H9 (cell line): ENCODE measurements around the gene CAMTA1. TPM values are rescaled to one million over a fixed set of nuclear protein-coding genes. Genes with fewer than 3 reads are reported as not detected.

ENCODE experiments used
- DNase-seq: peaks from one replicate; pipeline ENCODE4 v3.0.0-alpha.2; 2017
- H2AFZ ChIP-seq: one replicate; pipeline ENCODE4 v1.6.1; 2013; ENCODE audit warnings: mild to moderate bottlenecking, low read length, control low read depth, moderate library complexity
- H2AK5ac ChIP-seq: 2 replicates; pipeline ENCODE4 v1.6.1; 2013; ENCODE audit warnings: low read length, control low read depth, mixed read lengths; ENCODE audit not compliant: insufficient read length
- H2BK120ac ChIP-seq: one replicate; pipeline ENCODE4 v1.6.1; 2013; ENCODE audit warnings: low read depth, mild to moderate bottlenecking, low read length, control low read depth, inconsistent platforms; ENCODE audit not compliant: poor library complexity, severe bottlenecking
- H2BK12ac ChIP-seq: 2 replicates; pipeline ENCODE4 v1.6.1; 2013; ENCODE audit warnings: low read length, control low read depth, mixed read lengths, low read depth; ENCODE audit not compliant: insufficient read length
- H2BK15ac ChIP-seq: 2 replicates; pipeline ENCODE4 v1.6.1; 2013; ENCODE audit warnings: low read depth, low read length, control low read depth
- H2BK20ac ChIP-seq: one replicate; pipeline ENCODE4 v1.6.1; 2013; ENCODE audit warnings: low read depth, mild to moderate bottlenecking, low read length, control low read depth, inconsistent platforms; ENCODE audit not compliant: poor library complexity, severe bottlenecking
- H2BK5ac ChIP-seq: 2 replicates; pipeline ENCODE4 v1.6.1; 2013; ENCODE audit warnings: low read length, control low read depth, mixed read lengths; ENCODE audit not compliant: insufficient read length
- H3K14ac ChIP-seq: 2 replicates; pipeline ENCODE4 v1.6.1; 2013; ENCODE audit warnings: low read length, control low read depth; ENCODE audit not compliant: insufficient read depth
- H3K18ac ChIP-seq: 2 replicates; pipeline ENCODE4 v1.6.1; 2013; ENCODE audit warnings: low read depth, mild to moderate bottlenecking, mixed read lengths, low read length, control low read depth; ENCODE audit not compliant: insufficient read length
- H3K23ac ChIP-seq: 2 replicates; pipeline ENCODE4 v1.6.1; 2013; ENCODE audit warnings: low read length, control low read depth, mixed read lengths, low read depth; ENCODE audit not compliant: insufficient read length
- H3K23me2 ChIP-seq: 2 replicates; pipeline ENCODE4 v1.6.1; 2013; ENCODE audit warnings: low read depth, mild to moderate bottlenecking, mixed read lengths, low read length, control low read depth; ENCODE audit not compliant: insufficient read length, poor library complexity, severe bottlenecking
- H3K27ac ChIP-seq: 2 replicates; pipeline ENCODE4 v1.5.1; 2013; ENCODE audit warnings: low read length, control low read depth, mixed read lengths, low read depth; ENCODE audit not compliant: insufficient read length
- H3K27me3 ChIP-seq: 2 replicates; pipeline ENCODE4 v1.6.1; 2013; ENCODE audit warnings: low read length, control low read depth, inconsistent platforms; ENCODE audit not compliant: insufficient read depth
- H3K4ac ChIP-seq: 2 replicates; pipeline ENCODE4 v1.6.1; 2013; ENCODE audit warnings: low read depth, mild to moderate bottlenecking, control low read depth, inconsistent platforms, low read length, moderate library complexity
- H3K4me1 ChIP-seq: 2 replicates; pipeline ENCODE4 v1.6.1; 2013; ENCODE audit warnings: low read length, control low read depth, inconsistent platforms; ENCODE audit not compliant: insufficient read depth
- H3K4me2 ChIP-seq: 2 replicates; pipeline ENCODE4 v1.6.1; 2013; ENCODE audit warnings: low read length, control low read depth, mixed read lengths; ENCODE audit not compliant: insufficient read length, insufficient read depth
- H3K56ac ChIP-seq: 2 replicates; pipeline ENCODE4 v1.6.1; 2013; ENCODE audit warnings: low read depth, mild to moderate bottlenecking, mixed read lengths, low read length, control low read depth; ENCODE audit not compliant: insufficient read length
- H3K79me1 ChIP-seq: 2 replicates; pipeline ENCODE4 v1.6.1; 2013; ENCODE audit warnings: low read depth, mild to moderate bottlenecking, moderate library complexity, low read length, control low read depth, inconsistent platforms; ENCODE audit not compliant: insufficient read depth, poor library complexity, severe bottlenecking
- H3K79me2 ChIP-seq: 2 replicates; pipeline ENCODE4 v1.6.1; 2013; ENCODE audit warnings: low read length, control low read depth, inconsistent platforms; ENCODE audit not compliant: insufficient read depth
- H3K9ac ChIP-seq: 2 replicates; pipeline ENCODE4 v1.6.1; 2013; ENCODE audit warnings: low read length, control low read depth, mixed read lengths; ENCODE audit not compliant: insufficient read length; ENCODE audit errors: extremely low read depth
- H3K9me3 ChIP-seq: one replicate; pipeline ENCODE4 v1.6.1; 2013; ENCODE audit warnings: low read depth, low read length, inconsistent platforms; ENCODE audit not compliant: control insufficient read depth
- H3T11ph ChIP-seq: one replicate; pipeline ENCODE4 v1.6.1; 2013; ENCODE audit warnings: mild to moderate bottlenecking, low read length, control low read depth, inconsistent platforms
- H4K20me1 ChIP-seq: one replicate; pipeline ENCODE4 v1.6.1; 2013; ENCODE audit not compliant: control insufficient read depth, insufficient read length, insufficient read depth
- H4K5ac ChIP-seq: 2 replicates; pipeline ENCODE4 v1.6.1; 2013; ENCODE audit warnings: low read depth, mild to moderate bottlenecking, mixed read lengths, low read length, control low read depth; ENCODE audit not compliant: insufficient read length
- H4K8ac ChIP-seq: replicated peaks from 2 replicates; pipeline ENCODE4 v1.6.1; 2013; ENCODE audit warnings: low read length, control low read depth, mixed read lengths, low read depth; ENCODE audit not compliant: insufficient read length
- H4K91ac ChIP-seq: 2 replicates; pipeline ENCODE4 v1.6.1; 2013; ENCODE audit warnings: low read depth, mild to moderate bottlenecking, moderate library complexity, mixed read lengths, low read length, control low read depth; ENCODE audit not compliant: insufficient read length
- H3K27ac Mint-ChIP-seq, 3 experiments: 2 replicates in 2 of 3; 3 replicates in 1 of 3; pipeline ENCODE4 v1.8.0; 2020 to 2021; ENCODE audit warnings: mixed read lengths in 3 of 3, mild to moderate bottlenecking in 1 of 3, moderate library complexity in 1 of 3
- H3K27me3 Mint-ChIP-seq: 2 replicates; pipeline ENCODE4 v1.8.0; 2021; ENCODE audit warnings: low read depth, mild to moderate bottlenecking, moderate library complexity, mixed read lengths
- H3K36me3 Mint-ChIP-seq, 3 experiments: 2 replicates in 2 of 3; 3 replicates in 1 of 3; pipeline ENCODE4 v1.8.0; 2020 to 2021; ENCODE audit warnings: low read depth in 3 of 3, mixed read lengths in 3 of 3; ENCODE audit not compliant: insufficient read depth in 1 of 3
- H3K4me1 Mint-ChIP-seq, 2 experiments: 2 replicates each; pipeline ENCODE4 v1.8.0; 2020; ENCODE audit warnings: mixed read lengths in 2 of 2
- H3K4me3 Mint-ChIP-seq, 2 experiments: 2 replicates in 1 of 2; 3 replicates in 1 of 2; pipeline ENCODE4 v1.8.0; 2020 to 2021; ENCODE audit warnings: mild to moderate bottlenecking in 2 of 2, mixed read lengths in 2 of 2, moderate library complexity in 1 of 2
- H3K9me3 Mint-ChIP-seq, 2 experiments: 2 replicates in 1 of 2; 3 replicates in 1 of 2; pipeline ENCODE4 v1.8.0; 2020; ENCODE audit warnings: mild to moderate bottlenecking in 2 of 2, mixed read lengths in 2 of 2, moderate library complexity in 1 of 2
- CTCF ChIP-seq: fragments of 200-600 bp; sonication (generic); conservative IDR thresholded peaks from 3 replicates; pipeline ENCODE4 v1.8.0; 2021; ENCODE audit warnings: antibody characterized with exemption, mild to moderate bottlenecking
- WGBS: extraction: QIAGEN DNeasy Blood & Tissue Kit; methylation state at CpG from one replicate; pipeline ENCODE4 v1.1.7; 2013; ENCODE audit warnings: missing lambda C conversion rate, low lambda C conversion rate, mixed read lengths; ENCODE audit not compliant: insufficient read length; ENCODE audit errors: extremely low coverage; 5-methylcytosine and 5-hydroxymethylcytosine counted together
- total RNA-seq: library from RNA; stranded (reverse); gene quantifications from 2 replicates; pipeline ENCODE4 v1.2.1, GENCODE V29; 2021

The CAMTA1 gene
- total RNA-seq, 1 experiment from 2014 or later, result 115 TPM

GRCh38 chr1:6951536-6951935 is 166.3 kb downstream of the CAMTA1 start:
- H3K27ac Mint-ChIP-seq, result no peak overlapping the region
- Histone ChIP-seq H3K4me1 (no peaks in the 10 kb centered on the region), H2AK5ac (no peak overlapping the region), H2BK120ac (no peak overlapping the region), H2BK5ac (no peak overlapping the region), H2BK20ac (no peak overlapping the region), H3K23me2 (no peaks in the 10 kb centered on the region), H3T11ph (no peak overlapping the region), H3K9me3 (no peaks in the 10 kb centered on the region), H3K18ac (no peak overlapping the region), H3K23ac (no peak overlapping the region), H3K4ac (no peak overlapping the region), H3K9ac (no peak overlapping the region), H3K27ac (no peak overlapping the region), H4K20me1 (no peaks in the 10 kb centered on the region), H4K5ac (no peak overlapping the region), H3K27me3 (no peaks in the 10 kb centered on the region), H4K91ac (no peak overlapping the region), H2BK12ac (no peak overlapping the region), H3K79me2 (no peaks in the 10 kb centered on the region), H4K8ac (no peak overlapping the region), H3K14ac (no peak overlapping the region; the same call in 1 of the 2 replicates), H3K4me2 (no peak overlapping the region), H2AFZ (no peak overlapping the region), H3K56ac (no peak overlapping the region), H2BK15ac (no peak overlapping the region), H3K79me1 (no peaks in the 10 kb centered on the region)
- no peaks in the 10 kb centered on the region; the same call in 1 of the 2 replicates for H3K27me3 Mint-ChIP-seq
- WGBS, result no CpG with 5 or more reads among the region's 12 CpGs
- no peak for TF ChIP-seq CTCF
- H3K4me3 Mint-ChIP-seq, result no peak overlapping the region
- H3K36me3 Mint-ChIP-seq, result no peaks in the 10 kb centered on the region
- DNase-seq, result no peak
- H3K4me1 Mint-ChIP-seq, result peaks cover 24 to 52% of the 10 kb centered on the region in 2 experiments
- H3K9me3 Mint-ChIP-seq, result no peaks in the 10 kb centered on the region
